Activated naive CD8-positive, alpha-beta T cell treated with anti-CD3 and anti-CD28 coated beads, Interleukin-2, amount 10 ng/mL, durations not matched to agents 7 days and 5 days (primary cell): ENCODE measurements around the gene NCOR1. TPM values are rescaled to one million over a fixed set of nuclear protein-coding genes. Genes with fewer than 3 reads are reported as not detected.
A peak's percentile ranks its signal among the peaks of the same experiment; 100 is the strongest.
"Not testable (repeated sequence)": the region's sequence is repeated elsewhere in the genome, so short reads cannot be mapped to it uniquely, and the experiment has no call there.

Experiments
- ATAC-seq: fragments of 150-1000 bp; cut with Tn5 transposase; one replicate; pipeline ENCODE4 v1.10.0; 2021; ENCODE audit warnings: low read depth, moderate library complexity
- POLR2A ChIA-PET: fragments of 350-600 bp; sonication (Branson Sonifier 250); formaldehyde crosslinking; loops from one replicate; lab custom pipeline; 2021; ENCODE audit warnings: antibody characterized with exemption; lab: Charles Lee
- DNase-seq: peaks from one replicate; pipeline ENCODE4 v3.0.0; 2021
- H3K27ac Mint-ChIP-seq: one replicate; pipeline ENCODE4 v1.8.0; 2022; ENCODE audit warnings: mild to moderate bottlenecking, mixed read lengths
- H3K27me3 Mint-ChIP-seq: one replicate; pipeline ENCODE4 v1.8.0; 2022; ENCODE audit warnings: mild to moderate bottlenecking, moderate library complexity, mixed read lengths
- H3K36me3 Mint-ChIP-seq: one replicate; pipeline ENCODE4 v1.8.0; 2021; ENCODE audit warnings: mild to moderate bottlenecking, mixed read lengths
- H3K4me1 Mint-ChIP-seq: one replicate; pipeline ENCODE4 v1.8.0; 2021; ENCODE audit warnings: mixed read lengths
- H3K4me3 Mint-ChIP-seq: one replicate; pipeline ENCODE4 v1.8.0; 2022; ENCODE audit warnings: mild to moderate bottlenecking, moderate library complexity, mixed read lengths
- H3K9me3 Mint-ChIP-seq: one replicate; pipeline ENCODE4 v1.8.0; 2021; ENCODE audit warnings: mixed read lengths
- total RNA-seq, 2 experiments: library from RNA; stranded (reverse); gene quantifications; one replicate each; pipeline ENCODE4 v1.2.3, GENCODE V29; 2021

The NCOR1 gene
- total RNA-seq, 2 experiments from 2014 or later: 157 to 161 TPM

- POLR2A ChIA-PET: interaction anchor here (0.6 kb wide), 1 partner anchor 76 kb away, joined by 5 read pairs; no protein-coding TSS in a partner anchor
- Mint-ChIP-seq H3K36me3 (peaks cover 39% of the 10 kb centered on the region), H3K27ac (peak overlapping the region; percentile 39)
Measured at GRCh38 chr17:16122697-16123434, 92.5 kb downstream of the NCOR1 start.

GRCh38 chr17:16121915-16122314 lies 93.4 kb downstream of the NCOR1 start:
- no peak for ATAC-seq
- H3K27ac Mint-ChIP-seq: no peak overlapping the region

More at GRCh38 chr17:16122697-16123434, 92.5 kb downstream of the NCOR1 start:
- Mint-ChIP-seq H3K9me3 (no peaks in the 10 kb centered on the region), H3K27me3 (no peaks in the 10 kb centered on the region), H3K4me1 (no peaks in the 10 kb centered on the region), H3K4me3 (no peak overlapping the region)
- ATAC-seq (no peak), DNase-seq (no peak)

GRCh38 chr17:16120937-16121336 lies 94.4 kb downstream of the NCOR1 start:
- ATAC-seq: no peak
- Mint-ChIP-seq H3K36me3 (peaks cover 56% of the 10 kb centered on the region), H3K9me3 (peaks cover 5% of the 10 kb centered on the region), H3K27me3 (no peaks in the 10 kb centered on the region), H3K4me1 (no peaks in the 10 kb centered on the region), H3K27ac (no peak overlapping the region), H3K4me3 (no peak overlapping the region)
- no peak for DNase-seq
- POLR2A ChIA-PET: interaction anchor here (0.6 kb wide), 1 partner anchor 92 kb away, joined by 4 read pairs; no protein-coding TSS in a partner anchor

More at GRCh38 chr17:16121915-16122314, 93.4 kb downstream of the NCOR1 start:
- Mint-ChIP-seq H3K9me3 (peaks cover 2% of the 10 kb centered on the region), H3K4me3 (no peak overlapping the region), H3K27me3 (no peaks in the 10 kb centered on the region), H3K4me1 (no peaks in the 10 kb centered on the region), H3K36me3 (peaks cover 48% of the 10 kb centered on the region)
- POLR2A ChIA-PET: interaction anchor here (0.6 kb wide), 1 partner anchor 91 kb away, joined by 4 read pairs; no protein-coding TSS in a partner anchor
- DNase-seq: no peak

GRCh38 chr17:16117149-16117548 lies 98.2 kb downstream of the NCOR1 start:
- POLR2A ChIA-PET: no interaction called here
- DNase-seq (no peak), ATAC-seq (no peak)
- H3K9me3 Mint-ChIP-seq: peaks cover 19% of the 10 kb centered on the region
- H3K27ac Mint-ChIP-seq: no peak overlapping the region
- no peak overlapping the region for H3K4me3 Mint-ChIP-seq
- peaks cover 68% of the 10 kb centered on the region for H3K36me3 Mint-ChIP-seq
- H3K4me1 Mint-ChIP-seq: no peaks in the 10 kb centered on the region
- no peaks in the 10 kb centered on the region for H3K27me3 Mint-ChIP-seq

GRCh38 chr17:16115077-16115698 lies 100.1 kb downstream of the NCOR1 start:
- H3K27me3 Mint-ChIP-seq, H3K4me3 Mint-ChIP-seq, H3K4me1 Mint-ChIP-seq, POLR2A ChIA-PET, DNase-seq, H3K27ac Mint-ChIP-seq, ATAC-seq: not testable (repeated sequence)
- H3K36me3 Mint-ChIP-seq: peaks cover 63% of the 10 kb centered on the region
- peaks cover 19% of the 10 kb centered on the region for H3K9me3 Mint-ChIP-seq

GRCh38 chr17:16108871-16109270 lies 106.5 kb downstream of the NCOR1 start:
- H3K27me3 Mint-ChIP-seq: no peaks in the 10 kb centered on the region
- peaks cover 1% of the 10 kb centered on the region for H3K4me1 Mint-ChIP-seq
- POLR2A ChIA-PET: no interaction called here
- no peak for DNase-seq
- no peak overlapping the region for H3K27ac Mint-ChIP-seq
- ATAC-seq: no peak
- H3K36me3 Mint-ChIP-seq: peaks cover 31% of the 10 kb centered on the region
- H3K9me3 Mint-ChIP-seq: peaks cover under 1% of the 10 kb centered on the region
- no peak overlapping the region for H3K4me3 Mint-ChIP-seq

- no peak overlapping the region for H3K27ac Mint-ChIP-seq
- POLR2A ChIA-PET: no interaction called here
- no peaks in the 10 kb centered on the region for H3K27me3 Mint-ChIP-seq
- no peaks in the 10 kb centered on the region for H3K9me3 Mint-ChIP-seq
- no peak overlapping the region for H3K4me3 Mint-ChIP-seq
- peaks cover 1% of the 10 kb centered on the region for H3K4me1 Mint-ChIP-seq
- H3K36me3 Mint-ChIP-seq: peaks cover 27% of the 10 kb centered on the region
- ATAC-seq (no peak), DNase-seq (no peak)
Measured at GRCh38 chr17:16108386-16108785, 106.9 kb downstream of the NCOR1 start.

- H3K36me3 Mint-ChIP-seq: peaks cover 26% of the 10 kb centered on the region
- H3K4me1 Mint-ChIP-seq: peaks cover 1% of the 10 kb centered on the region
- DNase-seq: no peak
- no peak for ATAC-seq
- H3K4me3 Mint-ChIP-seq: no peak overlapping the region
- no peak overlapping the region for H3K27ac Mint-ChIP-seq
- POLR2A ChIA-PET: no interaction called here
- no peaks in the 10 kb centered on the region for H3K9me3 Mint-ChIP-seq
- no peaks in the 10 kb centered on the region for H3K27me3 Mint-ChIP-seq
Measured at GRCh38 chr17:16107165-16107770, 108.1 kb downstream of the NCOR1 start.

- H3K27ac Mint-ChIP-seq: no peak overlapping the region
- peaks cover 28% of the 10 kb centered on the region for H3K36me3 Mint-ChIP-seq
- no peaks in the 10 kb centered on the region for H3K9me3 Mint-ChIP-seq
- H3K4me3 Mint-ChIP-seq: no peak overlapping the region
- H3K4me1 Mint-ChIP-seq: peaks cover 1% of the 10 kb centered on the region
- no peak for DNase-seq
- H3K27me3 Mint-ChIP-seq: no peaks in the 10 kb centered on the region
- ATAC-seq: no peak
- POLR2A ChIA-PET: no interaction called here
Measured at GRCh38 chr17:16106161-16106891, 109.0 kb downstream of the NCOR1 start.

GRCh38 chr17:16104189-16104588 lies 111.1 kb downstream of the NCOR1 start:
- Mint-ChIP-seq H3K36me3 (peaks cover 31% of the 10 kb centered on the region), H3K4me3 (no peak overlapping the region), H3K4me1 (peaks cover 1% of the 10 kb centered on the region), H3K27me3 (no peaks in the 10 kb centered on the region), H3K9me3 (no peaks in the 10 kb centered on the region), H3K27ac (no peak overlapping the region)
- POLR2A ChIA-PET: no interaction called here
- DNase-seq: no peak
- ATAC-seq: no peak

GRCh38 chr17:16101440-16101839 lies 113.9 kb downstream of the NCOR1 start:
- no peak overlapping the region for H3K27ac Mint-ChIP-seq
- peaks cover 40% of the 10 kb centered on the region for H3K36me3 Mint-ChIP-seq
- no peak overlapping the region for H3K4me3 Mint-ChIP-seq
- H3K27me3 Mint-ChIP-seq: no peaks in the 10 kb centered on the region
- peaks cover 3% of the 10 kb centered on the region for H3K4me1 Mint-ChIP-seq
- no peak for ATAC-seq
- POLR2A ChIA-PET: no interaction called here
- H3K9me3 Mint-ChIP-seq: no peaks in the 10 kb centered on the region
- DNase-seq: no peak

GRCh38 chr17:16100737-16101400 lies 114.5 kb downstream of the NCOR1 start:
- POLR2A ChIA-PET: no interaction called here

GRCh38 chr17:16091773-16092172 lies 123.6 kb downstream of the NCOR1 start:
- POLR2A ChIA-PET: no interaction called here
- H3K4me3 Mint-ChIP-seq: no peak overlapping the region
- H3K9me3 Mint-ChIP-seq: no peaks in the 10 kb centered on the region
- H3K4me1 Mint-ChIP-seq: peaks cover 2% of the 10 kb centered on the region
- no peak for DNase-seq
- no peak for ATAC-seq
- peaks cover 36% of the 10 kb centered on the region for H3K36me3 Mint-ChIP-seq
- no peaks in the 10 kb centered on the region for H3K27me3 Mint-ChIP-seq
- no peak overlapping the region for H3K27ac Mint-ChIP-seq

More at GRCh38 chr17:16100737-16101400, 114.5 kb downstream of the NCOR1 start:
- Mint-ChIP-seq H3K4me3 (no peak overlapping the region), H3K9me3 (no peaks in the 10 kb centered on the region), H3K27ac (no peak overlapping the region), H3K27me3 (no peaks in the 10 kb centered on the region), H3K4me1 (peaks cover 3% of the 10 kb centered on the region), H3K36me3 (peaks cover 41% of the 10 kb centered on the region)
- ATAC-seq (no peak), DNase-seq (no peak)
